ENCODE data around the gene ARHGEF7.

The ARHGEF7 gene

GRCh38 chr13:111313911-111314425 lies 198.9 kb downstream of the ARHGEF7 start:
- no peak for DNase-seq (ENCODE audit: low read depth)
- no peak overlapping the region for H3K4me3 ChIP-seq (ENCODE audit: low read depth, low read length)
- TF ChIP-seq CTCF (IDR thresholded peaks at IDR 0.05; ENCODE audit: control insufficient read depth, extremely low read depth, insufficient read depth) = no peak

- DNase-seq (ENCODE audit: low read depth) = no peak
- no peak for TF ChIP-seq CTCF (IDR thresholded peaks at IDR 0.05; ENCODE audit: control insufficient read depth, extremely low read depth, insufficient read depth)
Observed at GRCh38 chr13:111314852-111315251, 199.7 kb downstream of the ARHGEF7 start.

GRCh38 chr13:111315347-111315995 lies 200.4 kb downstream of the ARHGEF7 start:
- TF ChIP-seq CTCF (IDR thresholded peaks at IDR 0.05; ENCODE audit: control insufficient read depth, extremely low read depth, insufficient read depth) = no peak
- no peak for DNase-seq (ENCODE audit: low read depth)
- no peak overlapping the region for H3K4me3 ChIP-seq (ENCODE audit: low read depth, low read length)

More at GRCh38 chr13:111314852-111315251, 199.7 kb downstream of the ARHGEF7 start:
- no peak overlapping the region for H3K4me3 ChIP-seq (ENCODE audit: low read depth, low read length)

GRCh38 chr13:111316161-111316730 lies 201.1 kb downstream of the ARHGEF7 start:
- H3K4me3 ChIP-seq (ENCODE audit: low read depth, low read length) = no peak overlapping the region
- DNase-seq (ENCODE audit: low read depth) = no peak
- no peak for TF ChIP-seq CTCF (IDR thresholded peaks at IDR 0.05; ENCODE audit: control insufficient read depth, extremely low read depth, insufficient read depth)

- no peak for TF ChIP-seq CTCF (IDR thresholded peaks at IDR 0.05; ENCODE audit: control insufficient read depth, extremely low read depth, insufficient read depth)
- no peak overlapping the region for H3K4me3 ChIP-seq (ENCODE audit: low read depth, low read length)
- no peak for DNase-seq (ENCODE audit: low read depth)
Observed at GRCh38 chr13:111317042-111317550, 202.0 kb downstream of the ARHGEF7 start.

- no peak overlapping the region for H3K4me3 ChIP-seq (ENCODE audit: low read depth, low read length)
- TF ChIP-seq CTCF (IDR thresholded peaks at IDR 0.05; ENCODE audit: control insufficient read depth, extremely low read depth, insufficient read depth) = no peak
- DNase-seq (ENCODE audit: low read depth) = no peak
Observed at GRCh38 chr13:111317571-111318345, 202.6 kb downstream of the ARHGEF7 start.

All from LNCaP clone FGC (cell line).